SIG-M5 (cell line): ENCODE results near the gene EDDM13.
"Not testable (repeated sequence)": the region's sequence is repeated elsewhere in the genome, so short reads cannot be mapped to it uniquely, and the experiment has no call there.

ENCODE experiments used
- DNase-seq: peaks from one replicate; lab custom pipeline; 2025; lab: John Stamatoyannopoulos, UW

EDDM13 gene

DNA sequence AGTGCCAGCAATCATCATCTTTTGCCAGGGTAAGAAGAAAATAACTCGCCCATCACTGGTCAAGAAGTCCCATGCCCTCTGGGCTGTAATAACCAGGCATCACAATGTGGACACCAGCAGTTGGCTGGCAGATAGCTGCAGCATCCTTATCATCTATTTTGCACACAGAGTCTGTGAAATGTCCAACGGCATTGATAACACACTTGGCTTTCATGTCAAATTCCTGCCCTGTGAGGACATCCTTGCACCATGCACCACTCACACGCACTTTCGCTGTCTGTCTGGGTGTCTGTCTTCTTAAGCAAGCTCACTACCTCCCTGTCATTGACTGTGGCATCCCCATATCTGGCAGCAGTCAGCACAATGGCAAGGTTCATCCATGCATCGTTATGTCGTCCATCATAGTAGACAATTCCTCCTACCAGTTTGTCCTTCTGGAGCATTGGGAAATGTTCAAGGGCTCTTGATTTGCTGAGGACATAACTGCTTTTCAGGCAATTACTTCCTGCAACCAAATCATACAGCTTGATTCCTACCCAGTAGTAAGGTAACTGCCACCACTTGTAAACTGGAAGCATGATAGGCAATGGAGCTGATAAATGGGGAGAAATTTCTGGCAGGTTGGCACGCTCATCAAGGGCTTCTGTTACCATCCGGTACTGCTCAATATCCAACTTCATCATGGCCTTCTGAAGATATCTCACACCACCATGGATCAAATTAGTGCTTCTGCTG lies 48.9 kb downstream of the EDDM13 start:
- no peak for DNase-seq

DNA sequence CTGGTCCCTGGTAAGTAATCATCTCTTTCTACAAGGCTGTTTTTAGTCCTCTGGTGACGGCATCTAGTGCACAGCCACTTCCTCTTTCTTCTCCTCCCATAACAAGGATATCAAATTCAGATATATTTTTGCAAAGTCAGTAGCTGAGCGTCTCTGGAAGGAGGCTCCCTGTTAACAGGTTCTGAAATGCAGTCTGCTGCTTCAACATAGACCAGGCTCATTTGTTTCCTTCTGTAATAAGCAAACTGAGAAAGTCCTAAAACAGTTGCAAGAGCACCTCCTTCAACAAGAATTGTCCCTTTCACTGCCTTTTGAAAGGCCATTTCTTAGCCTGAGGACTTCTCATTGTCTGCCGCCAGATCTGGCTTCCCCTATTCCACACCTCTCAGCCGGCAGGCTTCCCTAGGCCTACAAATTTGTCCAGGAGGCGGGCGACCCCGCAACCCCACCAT lies 49.5 kb downstream of the EDDM13 start:
- no peak for DNase-seq

DNA sequence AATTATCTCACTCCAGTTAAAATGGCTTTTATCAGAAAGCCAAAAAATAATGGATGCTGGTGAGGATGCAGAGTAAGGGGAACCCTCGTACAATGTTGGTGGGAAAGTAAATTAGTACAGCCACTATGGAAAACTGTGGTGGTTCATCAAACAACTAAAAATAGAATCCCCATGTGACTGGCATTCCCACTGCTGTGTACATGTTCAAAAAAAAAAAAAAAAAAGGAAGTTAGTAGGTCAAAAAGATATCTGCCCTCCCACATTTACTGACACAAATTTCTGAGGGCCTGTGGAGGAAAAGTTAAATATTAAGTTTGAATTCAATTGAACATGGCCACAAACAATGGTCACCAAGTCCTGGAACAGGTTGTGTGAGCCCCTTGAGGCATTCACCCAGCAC lies 51.9 kb downstream of the EDDM13 start:
- no peak for DNase-seq

DNA sequence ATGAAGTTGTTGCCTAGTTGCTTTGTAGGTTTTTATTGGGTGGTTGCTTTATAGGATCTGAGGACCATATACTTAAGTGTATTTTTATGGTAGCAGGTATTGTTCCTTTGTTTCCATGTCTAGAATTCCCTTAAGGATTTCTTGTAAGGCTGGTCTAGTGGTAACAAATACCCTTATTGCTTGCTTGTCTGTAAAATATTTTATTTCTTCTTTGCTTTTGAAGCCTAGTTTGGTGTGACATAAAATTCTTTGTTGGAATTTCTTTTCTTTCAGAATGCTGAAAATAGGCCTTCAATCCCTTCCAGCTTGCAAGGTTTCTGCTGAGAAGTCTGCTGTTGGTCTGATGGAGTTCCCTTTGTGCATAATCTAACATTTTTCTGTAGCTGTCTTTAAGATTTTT lies 60.1 kb downstream of the EDDM13 start:
- DNase-seq = no peak

DNA sequence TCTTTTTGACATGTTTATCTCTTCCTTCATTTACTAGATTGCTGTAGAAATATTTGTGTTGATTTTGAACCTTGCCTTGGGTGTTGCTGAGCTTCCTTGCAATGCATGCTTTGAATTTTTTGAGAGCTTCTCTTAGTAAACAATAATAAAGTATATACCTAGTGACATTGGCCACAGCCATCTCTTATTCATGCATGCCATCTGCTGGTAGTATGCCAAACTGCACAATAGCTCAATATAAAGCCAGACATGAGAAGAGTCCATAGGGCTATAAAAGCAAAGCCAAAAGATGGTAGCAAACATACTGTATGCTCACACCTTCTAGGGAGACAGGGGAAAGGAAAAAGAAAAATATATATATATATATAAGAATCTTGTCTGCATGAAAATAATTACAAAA lies 61.0 kb downstream of the EDDM13 start:
- no peak for DNase-seq

DNA sequence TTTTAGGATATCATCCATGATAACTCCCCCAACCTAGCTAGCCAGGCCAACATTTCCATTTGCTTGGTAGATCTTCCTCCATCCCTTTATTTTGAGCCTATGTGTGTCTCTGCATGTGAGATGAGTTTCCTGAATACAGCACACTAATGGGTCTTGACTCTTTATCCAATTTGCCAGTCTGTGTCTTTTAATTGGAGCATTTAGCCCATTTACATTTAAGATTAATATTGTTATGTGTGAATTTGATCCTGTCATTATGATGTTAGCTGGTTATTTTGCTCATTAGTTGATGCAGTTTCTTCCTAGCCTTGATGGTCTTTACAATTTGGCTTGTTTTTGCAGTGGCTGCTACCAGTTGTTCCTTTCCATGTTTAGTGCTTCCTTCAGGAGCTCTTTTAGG lies 62.8 kb downstream of the EDDM13 start:
- DNase-seq = not testable (repeated sequence)

DNA sequence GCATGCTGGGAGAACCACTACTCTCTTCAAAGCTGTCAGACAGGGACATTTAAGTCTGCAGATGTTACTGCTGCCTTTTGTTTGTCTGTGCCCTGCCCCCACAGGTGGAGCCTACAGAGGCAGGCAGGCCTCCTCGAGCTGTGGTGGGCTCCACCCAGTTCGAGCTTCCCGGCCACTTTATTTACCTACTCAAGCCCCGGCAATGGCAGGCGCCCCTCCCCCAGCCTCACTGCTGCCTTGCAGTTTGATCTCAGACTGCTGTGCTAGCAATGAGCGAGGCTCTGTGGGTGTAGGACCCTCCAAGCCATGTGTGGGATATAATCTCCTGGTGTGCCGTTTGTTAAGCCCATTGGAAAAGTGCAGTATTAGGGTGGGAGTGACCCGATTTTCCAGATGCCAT lies 64.5 kb downstream of the EDDM13 start:
- DNase-seq = not testable (repeated sequence)

DNA sequence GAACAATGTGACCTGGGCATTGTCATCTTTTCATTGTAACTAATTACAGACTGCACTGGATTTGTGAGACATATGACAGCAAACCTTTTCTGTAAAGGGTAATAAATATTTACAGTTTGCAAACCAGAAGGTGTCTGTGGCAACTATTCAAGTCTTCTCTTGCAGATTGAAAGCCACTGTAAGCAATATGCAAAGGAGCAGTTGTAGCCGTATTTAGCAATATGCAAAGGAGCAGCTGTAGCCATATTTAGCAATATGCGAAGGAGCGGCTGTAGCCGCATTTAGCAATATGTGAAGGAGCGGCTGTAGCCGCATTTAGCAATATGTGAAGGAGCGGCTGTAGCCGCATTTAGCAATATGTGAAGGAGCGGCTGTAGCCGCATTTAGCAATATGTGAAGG lies 66.5 kb downstream of the EDDM13 start:
- not testable (repeated sequence) for DNase-seq

DNA sequence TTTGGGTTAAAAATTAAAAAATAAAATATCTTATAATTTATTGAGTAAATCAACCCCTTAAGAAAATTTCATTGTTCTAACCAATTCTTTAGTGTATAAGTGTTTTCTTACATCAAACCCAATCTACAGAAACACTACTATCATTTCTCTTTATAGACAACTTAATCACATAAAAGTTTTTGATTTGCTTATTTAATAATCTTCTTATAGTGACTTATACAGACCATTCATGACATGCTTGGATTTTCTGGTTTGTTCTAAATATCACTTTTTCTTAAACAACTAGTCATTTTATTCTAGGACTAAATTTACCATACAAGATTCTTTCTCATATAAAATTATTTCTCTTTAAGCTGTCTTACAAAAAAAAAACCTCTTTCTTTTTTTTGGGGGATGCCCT lies 69.4 kb downstream of the EDDM13 start:
- no peak for DNase-seq

DNA sequence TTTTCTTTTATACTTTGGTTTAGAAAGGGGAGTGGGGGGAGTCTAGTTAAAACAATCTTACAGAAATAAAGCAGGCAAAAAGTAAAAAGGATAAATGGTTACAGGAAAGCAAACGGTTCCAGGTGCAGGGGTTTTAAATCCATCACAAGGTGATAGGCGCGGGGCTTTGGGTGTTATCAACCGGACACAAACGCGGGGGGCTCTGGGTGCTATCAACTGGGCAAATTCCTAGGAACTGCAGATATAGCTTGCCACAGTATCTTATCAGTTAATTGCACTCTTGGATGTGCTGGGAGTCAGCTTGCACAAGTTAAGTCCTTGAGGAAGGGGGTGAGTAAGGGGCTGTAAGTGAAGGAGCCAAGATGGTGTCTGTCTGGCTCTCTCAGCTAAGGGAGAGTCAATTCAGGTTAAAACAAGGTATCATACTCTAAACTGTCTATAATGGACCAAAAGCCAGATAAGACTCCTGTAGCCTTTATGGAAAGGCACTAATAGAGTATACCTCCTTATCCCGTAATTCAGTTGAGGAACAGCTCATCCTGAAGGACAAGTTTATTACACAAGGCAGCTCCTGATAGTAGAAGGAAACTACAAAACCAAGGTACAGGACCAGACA lies 74.7 kb downstream of the EDDM13 start:
- no peak for DNase-seq

DNA sequence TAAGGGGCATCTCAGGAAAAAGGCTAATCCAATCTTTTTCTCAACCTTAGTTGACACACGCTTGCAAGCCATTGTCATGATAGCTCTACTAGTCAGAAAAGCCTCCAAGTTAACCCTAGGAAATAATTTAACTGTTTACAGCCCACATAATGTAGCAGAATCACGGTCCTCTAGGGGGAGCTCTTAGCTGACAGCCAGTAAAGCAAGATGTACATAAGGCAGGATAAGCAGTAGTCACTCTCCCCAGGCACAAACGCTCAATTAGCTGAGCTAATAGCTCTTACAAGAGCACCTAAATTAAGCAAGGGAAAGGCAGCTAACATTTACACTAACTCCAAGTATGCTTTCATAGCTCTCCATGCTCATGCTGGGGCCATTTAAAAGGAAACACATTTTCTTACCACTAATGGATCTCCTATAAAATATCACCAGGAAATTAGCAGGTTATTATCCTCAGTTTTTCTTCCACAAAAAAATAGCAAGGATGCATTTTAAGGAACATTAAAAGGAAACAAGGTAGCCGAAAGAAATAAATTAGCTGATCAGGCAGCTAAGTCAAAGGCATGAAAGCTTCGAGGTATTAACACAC lies 75.8 kb downstream of the EDDM13 start:
- DNase-seq = no peak

DNA sequence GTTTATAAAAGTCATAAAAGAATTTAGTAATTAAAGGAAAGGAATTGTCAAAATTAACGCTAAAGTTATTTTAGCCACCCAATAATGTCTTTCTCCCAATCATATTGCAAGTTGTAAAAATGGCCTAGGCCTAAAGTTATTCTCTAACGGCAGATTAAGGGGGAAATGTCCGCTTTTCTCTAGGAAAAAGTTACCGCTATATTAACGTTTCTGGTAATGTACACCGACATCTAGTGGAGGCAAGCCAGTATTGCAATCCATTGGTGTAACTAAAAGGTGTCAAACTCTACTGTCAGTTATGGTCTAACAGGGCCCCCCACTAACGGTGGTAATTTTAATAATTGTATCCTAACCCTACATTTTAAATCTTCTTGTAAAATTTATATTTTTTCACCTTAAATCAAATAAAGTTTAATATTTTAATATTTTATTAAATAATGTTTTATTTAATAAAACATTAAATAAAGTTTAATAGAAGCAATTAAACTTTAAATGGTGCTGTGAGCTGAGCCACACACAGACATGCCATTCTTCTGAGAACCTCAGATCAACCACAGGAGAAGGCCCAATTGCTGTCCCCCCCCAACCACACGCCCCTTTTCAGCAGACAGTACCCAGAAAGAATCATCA lies 78.0 kb downstream of the EDDM13 start:
- no peak for DNase-seq

DNA sequence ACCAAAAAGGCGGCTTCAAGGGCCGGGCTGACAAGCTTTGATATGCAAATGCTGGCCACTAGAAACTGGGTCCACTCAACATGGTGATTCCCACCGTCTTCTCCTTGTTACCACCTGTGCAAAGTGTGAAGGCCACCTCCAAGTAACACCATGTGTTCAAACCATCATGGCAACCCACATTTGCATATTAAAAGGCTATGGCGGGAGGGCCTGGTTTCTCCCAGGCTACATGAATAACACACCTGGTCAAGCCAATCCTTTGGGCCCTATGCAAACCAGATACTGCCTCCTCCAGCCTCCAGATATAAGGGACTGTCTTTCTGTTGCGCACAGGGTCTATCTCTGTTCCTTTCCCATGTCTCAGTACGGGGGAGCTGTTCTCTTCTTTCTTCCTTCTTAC lies 78.7 kb downstream of the EDDM13 start:
- no peak for DNase-seq

DNA sequence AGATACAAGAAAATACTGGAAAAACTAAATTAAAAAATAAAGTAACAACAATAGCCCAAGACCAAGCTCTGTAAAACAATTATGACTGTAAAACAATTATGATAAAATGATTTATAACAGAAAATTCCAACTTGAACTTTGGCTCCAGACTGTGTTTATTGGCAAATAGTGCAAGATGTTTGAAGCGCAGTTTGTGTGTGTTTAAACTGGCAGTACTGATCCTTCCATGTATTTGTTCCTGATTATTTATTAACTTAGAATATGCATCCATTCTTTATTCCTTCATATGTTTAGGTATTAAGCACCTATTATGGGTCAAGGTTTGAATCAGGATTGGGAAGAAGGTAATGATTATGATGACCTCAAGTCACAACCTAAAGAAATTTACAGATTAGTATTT lies 83.0 kb downstream of the EDDM13 start:
- DNase-seq = no peak

DNA sequence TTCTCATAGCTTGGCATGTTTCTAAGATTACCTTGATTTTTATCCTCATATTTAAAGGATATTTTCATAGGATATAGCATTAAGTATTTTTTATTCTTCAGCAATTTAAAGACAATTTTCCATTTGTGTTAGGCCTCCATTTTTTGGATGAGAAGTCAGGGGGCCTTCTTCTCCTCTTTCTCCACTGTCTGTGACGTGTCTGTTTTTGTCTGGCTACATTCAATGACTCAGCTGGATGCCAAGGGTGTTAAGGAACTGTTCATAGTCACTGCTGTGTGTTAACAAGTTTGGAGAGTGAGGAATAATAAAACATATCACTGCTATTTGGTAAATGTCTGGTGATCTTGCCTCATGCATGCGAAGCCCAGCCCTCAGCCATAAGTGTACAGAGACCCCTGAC lies 84.4 kb downstream of the EDDM13 start:
- no peak for DNase-seq
